PC-3 (cell line): ENCODE results near the gene WIPF3. TPM values are rescaled to one million over a fixed set of nuclear protein-coding genes. Genes with fewer than 3 reads are reported as not detected.

Source experiments
- ATAC-seq: fragments of 200-7000 bp; cut with Tn5 transposase; 2 replicates; pipeline ENCODE4 v1.9.1; 2020; ENCODE audit warnings: mild to moderate bottlenecking, moderate library complexity
- BruUV-seq: library from RNA; stranded (reverse); fragments of 400-500 nt; replicated peaks from 2 replicates; lab custom pipeline; 2021; lab: Mats Ljungman, UMichigan
- CTCF ChIA-PET: fragments of 300-600 bp; sonication (Branson Sonifier 250); formaldehyde crosslinking; loops from one replicate; lab custom pipeline; 2022; ENCODE audit warnings: antibody characterized with exemption; lab: Charles Lee
- POLR2A ChIA-PET: fragments of 300-600 bp; sonication (Branson Sonifier 250); formaldehyde crosslinking; loops from one replicate; lab custom pipeline; 2022; ENCODE audit warnings: antibody characterized with exemption; ENCODE audit not compliant: unreplicated experiment; lab: Charles Lee
- DNase-seq: peaks from one replicate; pipeline ENCODE4 v3.0.0-alpha.2; 2015
- H2AFZ ChIP-seq: fragments of 300-600 bp; sonication (generic); 2 replicates; pipeline ENCODE4 v1.6.0; 2016; ENCODE audit warnings: antibody characterized with exemption, low read length
- H3F3A ChIP-seq: fragments of 300-600 bp; sonication (generic); one replicate; pipeline ENCODE4 v1.6.0; 2017; ENCODE audit warnings: antibody characterized with exemption, low read length, control low read depth, mild to moderate bottlenecking; ENCODE audit not compliant: unreplicated experiment
- H3K27ac ChIP-seq: fragments of 300-600 bp; sonication (generic); 2 replicates; pipeline ENCODE4 v1.5.1; 2016; ENCODE audit warnings: mild to moderate bottlenecking, low read length
- H3K27me3 ChIP-seq: fragments of 300-600 bp; sonication (generic); 2 replicates; pipeline ENCODE4 v1.6.1; 2016; ENCODE audit warnings: low read length, mixed read lengths
- H3K36me3 ChIP-seq: fragments of 300-600 bp; sonication (generic); 2 replicates; pipeline ENCODE4 v1.6.1; 2016; ENCODE audit warnings: low read depth, mixed run types, low read length, mixed read lengths
- H3K4me1 ChIP-seq: fragments of 300-600 bp; sonication (generic); 2 replicates; pipeline ENCODE4 v1.5.1; 2016; ENCODE audit warnings: low read length; ENCODE audit not compliant: insufficient read depth
- H3K4me2 ChIP-seq: fragments of 300-600 bp; sonication (generic); 2 replicates; pipeline ENCODE4 v1.6.0; 2016; ENCODE audit warnings: low read length
- H3K4me3 ChIP-seq: fragments of 300-600 bp; sonication (generic); 2 replicates; pipeline ENCODE4 v1.5.1; 2016; ENCODE audit warnings: mild to moderate bottlenecking, low read length, mixed read lengths
- H3K79me2 ChIP-seq: fragments of 300-600 bp; sonication (generic); 2 replicates; pipeline ENCODE4 v1.6.1; 2017; ENCODE audit warnings: low read length, mixed read lengths
- H3K9ac ChIP-seq: fragments of 300-600 bp; sonication (generic); 2 replicates; pipeline ENCODE4 v1.6.0; 2016; ENCODE audit warnings: mild to moderate bottlenecking, low read length
- H3K9me2 ChIP-seq: fragments of 300-600 bp; sonication (generic); replicated peaks from 2 replicates; pipeline ENCODE4 v1.6.1; 2016; ENCODE audit warnings: mixed run types, low read length, mixed read lengths
- H3K9me3 ChIP-seq: fragments of 300-600 bp; sonication (generic); 2 replicates; pipeline ENCODE4 v1.6.1; 2016; ENCODE audit warnings: low read length, mixed read lengths
- H4K20me1 ChIP-seq: fragments of 300-600 bp; sonication (generic); 2 replicates; pipeline ENCODE4 v1.6.1; 2016; ENCODE audit warnings: low read length, mixed read lengths
- EZH2 ChIP-seq: fragments of 300-600 bp; sonication (generic); IDR thresholded peaks from one replicate; pipeline ENCODE4 v1.6.1; 2017; ENCODE audit warnings: antibody characterized with exemption, mild to moderate bottlenecking, low read length; ENCODE audit not compliant: unreplicated experiment
- EZH2phosphoT487 ChIP-seq: fragments of 300-600 bp; sonication (generic); IDR thresholded peaks from 2 replicates; pipeline ENCODE4 v1.6.1; 2018; ENCODE audit warnings: mild to moderate bottlenecking, antibody characterized with exemption, low read length, borderline replicate concordance
- intact Hi-C: fragments of 100-400 bp; cut with micrococcal nuclease; formaldehyde crosslinking; loops from 2 replicates; pipeline ENCODE4 v1.9.0; 2023
- total RNA-seq: library from RNA; depleted of rRNA; stranded (reverse); fragments of >200 nt; gene quantifications from 2 replicates; pipeline ENCODE4 v1.2.3, GENCODE V29; 2014
- TF ChIP-seq, protein P1 (sequence below): fragments of 300-600 bp; sonication (generic); conservative IDR thresholded peaks from 2 replicates; pipeline ENCODE4 v1.5.1; 2017; ENCODE audit warnings: antibody characterized with exemption, low read depth, mild to moderate bottlenecking, low read length

Gene WIPF3
- total RNA-seq, 1 experiment from 2014 or later, result 3.4 TPM

DNA sequence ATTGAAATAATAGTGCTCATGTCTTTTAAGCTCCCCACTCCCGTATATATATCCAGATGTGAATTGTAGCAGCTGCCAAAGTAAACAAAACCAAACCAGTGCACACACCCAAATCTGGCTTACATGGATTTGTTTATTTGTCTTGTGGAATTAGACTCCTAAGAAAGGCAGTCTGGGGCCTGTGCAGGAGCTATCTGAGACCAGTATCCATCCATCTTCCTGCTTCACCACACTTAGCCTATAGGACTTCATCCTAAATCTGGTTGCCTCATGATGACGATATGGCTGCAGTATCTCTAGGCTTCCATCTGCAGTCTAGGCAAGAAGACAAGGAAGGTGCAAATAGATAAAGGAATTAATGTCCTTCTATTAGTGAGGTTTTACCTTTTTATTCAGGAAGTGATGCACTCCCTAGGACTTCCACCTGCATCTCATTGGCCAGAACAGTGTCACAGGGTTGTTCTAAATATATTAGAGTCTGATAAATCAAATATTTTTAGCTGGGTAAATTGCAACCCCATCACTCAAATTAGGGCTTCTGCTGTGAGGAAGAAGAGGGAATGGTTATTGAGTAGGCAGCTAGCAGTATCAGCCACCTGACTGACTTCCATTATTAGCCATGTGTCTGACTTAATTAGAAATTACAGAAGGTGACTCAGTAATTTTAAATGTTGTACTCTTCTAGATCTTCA, 6.0 kb downstream of the WIPF3 start:
- Histone ChIP-seq H3K4me1 (peaks cover 10% of the 10 kb centered on the region; the same call in 1 of the 2 replicates), H3K27me3 (no peaks in the 10 kb centered on the region), H3K9ac (no peak overlapping the region), H3K9me2 (no peaks in the 10 kb centered on the region), H2AFZ (no peak overlapping the region), H3K9me3 (no peaks in the 10 kb centered on the region), H3K4me2 (no peak overlapping the region), H3K4me3 (no peak overlapping the region), H3K36me3 (no peaks in the 10 kb centered on the region), H3F3A (no peaks in the 10 kb centered on the region), H3K79me2 (no peaks in the 10 kb centered on the region), H4K20me1 (no peaks in the 10 kb centered on the region), H3K27ac (no peak overlapping the region)
- ATAC-seq (peak; percentile 19), DNase-seq (no peak)
- POLR2A ChIA-PET, result no interaction called here
- intact Hi-C loops, result no loop called here
- TF ChIP-seq EZH2phosphoT487, result no peak
- no TSS peak for BruUV-seq
- CTCF ChIA-PET, result no interaction called here

DNA sequence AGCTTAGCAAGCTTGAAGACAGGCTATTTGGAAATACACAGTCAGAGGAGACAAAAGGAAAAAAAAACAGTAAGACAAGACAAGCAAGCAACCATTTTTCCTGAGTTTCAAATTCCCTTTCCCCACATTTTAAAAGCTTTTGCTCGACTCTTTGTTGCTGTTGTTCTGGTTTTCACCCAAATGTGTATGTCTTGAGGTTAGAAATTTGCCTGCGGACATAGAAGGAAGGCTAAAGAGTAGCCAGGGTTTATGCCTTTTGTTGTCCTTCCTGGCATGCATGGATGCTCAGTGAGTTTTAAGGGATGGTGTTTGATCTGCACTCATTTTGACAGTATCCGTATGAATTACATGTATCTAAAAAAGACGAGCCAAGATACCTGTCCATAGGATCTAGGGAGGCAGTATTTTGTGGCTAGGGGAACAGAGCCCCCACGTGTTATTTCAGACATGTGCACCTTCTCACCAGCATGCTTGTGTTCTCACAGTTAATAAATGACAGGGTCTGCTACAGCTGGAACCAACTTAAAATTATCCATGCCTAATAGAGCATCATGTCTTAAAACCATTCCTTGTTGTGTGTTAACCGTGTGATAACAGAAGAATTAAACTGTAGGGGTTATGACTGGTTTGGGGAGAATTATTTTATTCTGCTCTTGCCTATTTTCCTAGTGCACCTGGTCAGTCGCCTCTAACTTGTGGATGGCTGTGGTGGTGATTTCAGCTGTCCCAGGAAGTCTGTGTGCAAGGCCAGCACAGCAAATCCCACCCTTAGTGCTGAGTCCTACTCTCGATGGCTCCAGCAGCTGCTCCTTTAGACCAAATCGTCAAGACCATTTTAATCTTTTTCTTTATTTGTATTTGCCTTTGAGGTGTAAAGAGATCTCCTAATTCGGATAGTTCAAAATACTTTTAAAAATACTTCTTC, 9.1 kb downstream of the WIPF3 start:
- intact Hi-C loops, result no loop called here
- POLR2A ChIA-PET, result no interaction called here
- CTCF ChIA-PET, result no interaction called here

DNA sequence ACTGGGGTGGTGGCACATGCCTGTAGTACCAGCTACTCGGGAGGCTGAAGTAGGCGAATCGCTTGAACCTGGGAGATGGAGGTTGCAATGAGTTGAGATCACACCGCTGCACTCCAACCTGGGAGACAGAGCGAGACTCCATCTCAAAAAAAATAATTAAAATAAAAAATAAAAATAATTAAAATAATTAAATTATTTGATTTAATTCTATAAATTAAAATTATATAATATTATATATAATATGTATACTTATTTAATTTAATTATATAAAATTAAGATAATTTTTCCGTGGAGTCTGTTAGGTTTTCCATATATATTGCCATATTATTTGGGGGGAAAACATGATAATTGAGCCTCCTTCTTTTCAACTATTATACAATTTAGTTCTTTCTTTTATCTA, 12.0 kb downstream of the WIPF3 start:
- no peak overlapping the region for H3K27ac ChIP-seq
- intact Hi-C loops, result no loop called here
- H4K20me1 ChIP-seq, result no peaks in the 10 kb centered on the region
- ChIA-PET POLR2A (no interaction called here), CTCF (no interaction called here)
- no peak for TF ChIP-seq EZH2phosphoT487
- H3F3A ChIP-seq, result no peaks in the 10 kb centered on the region
- no peaks in the 10 kb centered on the region for H3K36me3 ChIP-seq
- H3K4me1 ChIP-seq, result no peaks in the 10 kb centered on the region
- H3K4me2 ChIP-seq, result no peak overlapping the region
- H2AFZ ChIP-seq, result no peak overlapping the region
- no peak overlapping the region for H3K4me3 ChIP-seq
- H3K79me2 ChIP-seq, result no peaks in the 10 kb centered on the region
- no peak for ATAC-seq
- no TSS peak for BruUV-seq
- H3K27me3 ChIP-seq, result peaks cover 5% of the 10 kb centered on the region
- H3K9me3 ChIP-seq, result no peaks in the 10 kb centered on the region
- DNase-seq, result no peak
- H3K9ac ChIP-seq, result no peak overlapping the region
- no peaks in the 10 kb centered on the region for H3K9me2 ChIP-seq

More for the DNA sequence above, 9.1 kb downstream of the WIPF3 start:
- Histone ChIP-seq H4K20me1 (no peaks in the 10 kb centered on the region), H3K4me1 (no peaks in the 10 kb centered on the region), H3K9me3 (no peaks in the 10 kb centered on the region), H2AFZ (no peak overlapping the region), H3K27ac (no peak overlapping the region), H3K9me2 (no peaks in the 10 kb centered on the region), H3K4me3 (no peak overlapping the region), H3K36me3 (no peaks in the 10 kb centered on the region), H3F3A (no peaks in the 10 kb centered on the region), H3K79me2 (no peaks in the 10 kb centered on the region), H3K27me3 (peaks cover 5% of the 10 kb centered on the region), H3K9ac (no peak overlapping the region), H3K4me2 (no peak overlapping the region)
- no peak for DNase-seq
- BruUV-seq, result no TSS peak
- TF ChIP-seq, protein P1, sequence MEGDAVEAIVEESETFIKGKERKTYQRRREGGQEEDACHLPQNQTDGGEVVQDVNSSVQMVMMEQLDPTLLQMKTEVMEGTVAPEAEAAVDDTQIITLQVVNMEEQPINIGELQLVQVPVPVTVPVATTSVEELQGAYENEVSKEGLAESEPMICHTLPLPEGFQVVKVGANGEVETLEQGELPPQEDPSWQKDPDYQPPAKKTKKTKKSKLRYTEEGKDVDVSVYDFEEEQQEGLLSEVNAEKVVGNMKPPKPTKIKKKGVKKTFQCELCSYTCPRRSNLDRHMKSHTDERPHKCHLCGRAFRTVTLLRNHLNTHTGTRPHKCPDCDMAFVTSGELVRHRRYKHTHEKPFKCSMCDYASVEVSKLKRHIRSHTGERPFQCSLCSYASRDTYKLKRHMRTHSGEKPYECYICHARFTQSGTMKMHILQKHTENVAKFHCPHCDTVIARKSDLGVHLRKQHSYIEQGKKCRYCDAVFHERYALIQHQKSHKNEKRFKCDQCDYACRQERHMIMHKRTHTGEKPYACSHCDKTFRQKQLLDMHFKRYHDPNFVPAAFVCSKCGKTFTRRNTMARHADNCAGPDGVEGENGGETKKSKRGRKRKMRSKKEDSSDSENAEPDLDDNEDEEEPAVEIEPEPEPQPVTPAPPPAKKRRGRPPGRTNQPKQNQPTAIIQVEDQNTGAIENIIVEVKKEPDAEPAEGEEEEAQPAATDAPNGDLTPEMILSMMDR, result no peak
- TF ChIP-seq EZH2 (no peak), EZH2phosphoT487 (no peak)
- no peak for ATAC-seq
